Measurements from ENCODE around the gene PLB1.

- TF ChIP-seq POLR2A (IDR thresholded peaks at IDR 0.05; ENCODE audit: low read depth, low read length) (no peak), POLR2AphosphoS5 (IDR thresholded peaks at IDR 0.05; ENCODE audit: low read depth, low read length) (no peak)
Measured at GRCh38 chr2:28477087-28477486, 18.8 kb upstream of the PLB1 start.

All from GM12892 (cell line).